CD4-positive, alpha-beta T cell treated with Interleukin-10 for 1 hour (primary cell): ENCODE results near the gene SNRNP200.
"Not testable (repeated sequence)": the region's sequence is repeated elsewhere in the genome, so short reads cannot be mapped to it uniquely, and the experiment has no call there.

Source experiments
- DNase-seq: peaks from one replicate; pipeline ENCODE4 v3.0.0-alpha.2; 2020

Gene SNRNP200

GRCh38 chr2:96325041-96325883 is 19.9 kb upstream of the SNRNP200 start, which contains the start of gene ITPRIPL1:
ITPRIPL1 (plus strand) TSS chr2:96325317; CDS start chr2:96325840, 523 bp downstream.
- DNase-seq, result peak; percentile 36

- peak; percentile 34 for DNase-seq
Measured at GRCh38 chr2:96324721-96325040, 19.3 kb upstream of the SNRNP200 start.

GRCh38 chr2:96323849-96324248 is 18.5 kb upstream of the SNRNP200 start:
- DNase-seq, result no peak

- no peak for DNase-seq
Measured at GRCh38 chr2:96320728-96321622, 15.6 kb upstream of the SNRNP200 start.

- DNase-seq, result no peak
Measured at GRCh38 chr2:96320326-96320725, 15.0 kb upstream of the SNRNP200 start.

- DNase-seq, result no peak
Measured at GRCh38 chr2:96319396-96319795, 14.1 kb upstream of the SNRNP200 start.

- no peak for DNase-seq
Measured at GRCh38 chr2:96318723-96319122, 13.4 kb upstream of the SNRNP200 start.

- no peak for DNase-seq
Measured at GRCh38 chr2:96317584-96317997, 12.2 kb upstream of the SNRNP200 start.

GRCh38 chr2:96316999-96317398 is 11.7 kb upstream of the SNRNP200 start:
- DNase-seq, result no peak

GRCh38 chr2:96315400-96316071 is 10.2 kb upstream of the SNRNP200 start:
- peak; percentile 34 for DNase-seq

GRCh38 chr2:96315005-96315399 is 9.7 kb upstream of the SNRNP200 start:
- no peak for DNase-seq

GRCh38 chr2:96308248-96308647 is 2.9 kb upstream of the SNRNP200 start:
- no peak for DNase-seq

- DNase-seq, result no peak
Measured at GRCh38 chr2:96306370-96306769, 1.0 kb upstream of the SNRNP200 start.

- no peak for DNase-seq
Measured at GRCh38 chr2:96305979-96306308, 598 bp upstream of the SNRNP200 start.

GRCh38 chr2:96304606-96305005 is 740 bp downstream of the SNRNP200 start:
- no peak for DNase-seq

- DNase-seq, result no peak
Measured at GRCh38 chr2:96301865-96302264, 3.5 kb downstream of the SNRNP200 start.

- no peak for DNase-seq
Measured at GRCh38 chr2:96296925-96297324, 8.4 kb downstream of the SNRNP200 start.

- DNase-seq, result not testable (repeated sequence)
Measured at GRCh38 chr2:96294271-96294670, 11.1 kb downstream of the SNRNP200 start.

- DNase-seq, result no peak
Measured at GRCh38 chr2:96291751-96292150, 13.6 kb downstream of the SNRNP200 start.

- no peak for DNase-seq
Measured at GRCh38 chr2:96287273-96287856, 18.0 kb downstream of the SNRNP200 start.

- DNase-seq, result no peak
Measured at GRCh38 chr2:96276787-96277499, 28.4 kb downstream of the SNRNP200 start.

GRCh38 chr2:96274355-96275056 is 30.8 kb downstream of the SNRNP200 start:
- no peak for DNase-seq
